HepG2 (cell line): ENCODE measurements around the gene USP34. TPM values are rescaled to one million over a fixed set of nuclear protein-coding genes. Genes with fewer than 3 reads are reported as not detected.
A peak's percentile ranks its signal among the peaks of the same experiment; 100 is the strongest.

Experiments
- ATAC-seq: fragments of 200-7000 bp; cut with Tn5 transposase; 3 replicates; pipeline ENCODE4 v1.9.1; 2020; ENCODE audit warnings: mild to moderate bottlenecking, moderate library complexity
- BruUV-seq: library from RNA; stranded (reverse); fragments of 400-500 nt; replicated peaks from 2 replicates; lab custom pipeline; 2021; lab: Mats Ljungman, UMichigan
- CTCF ChIA-PET: fragments of 300-600 bp; formaldehyde crosslinking; extraction: SDS; loops from one replicate; lab custom pipeline; 2021; ENCODE audit warnings: low total read pairs, inconsistent platforms, low intra/inter-chr PET ratio; lab: Yijun Ruan, JAX
- POLR2A ChIA-PET: fragments of 350-600 bp; sonication (Branson Sonifier 250); formaldehyde crosslinking; loops from one replicate; lab custom pipeline; 2020; ENCODE audit warnings: antibody characterized with exemption, inconsistent platforms; lab: Yijun Ruan, JAX
- DNase-seq: peaks from one replicate; pipeline ENCODE4 v3.0.0-alpha.2; 2015; ENCODE audit warnings: low spot score
- FAIRE-seq: peaks from 3 replicates; lab custom pipeline; 2011; peaks lifted over from hg19 to GRCh38; lab: Jason Lieb, UNC
- H2AFZ ChIP-seq: one replicate; pipeline ENCODE4 v1.6.1; 2011; ENCODE audit warnings: low read length, inconsistent platforms
- H3K27ac ChIP-seq: fragments of 300-600 bp; 3 replicates; pipeline ENCODE4 v1.8.0; 2011; ENCODE audit warnings: mixed run types, mild to moderate bottlenecking, mixed read lengths, low read length, inconsistent platforms; ENCODE audit not compliant: insufficient read depth; ENCODE audit errors: extremely low read length
- H3K27me3 ChIP-seq, 2 experiments: fragments of 200-600 bp in 1 of 2; 2 replicates in 1 of 2; 3 replicates in 1 of 2; pipeline versions ENCODE4 v1.6.0 to v1.8.0; 2011; ENCODE audit warnings: low read length in 2 of 2, mild to moderate bottlenecking in 2 of 2, moderate library complexity in 2 of 2, inconsistent platforms in 1 of 2; ENCODE audit not compliant: insufficient read depth in 2 of 2, control insufficient read depth in 1 of 2
- H3K36me3 ChIP-seq, 2 experiments: fragments of 200-600 bp in 1 of 2; replicated peaks in 1 of 2; 2 replicates in 1 of 2; 3 replicates in 1 of 2; pipeline versions ENCODE4 v1.5.1 to v1.8.0; 2011; ENCODE audit warnings: low read length in 2 of 2, inconsistent platforms in 1 of 2; ENCODE audit not compliant: insufficient read depth in 2 of 2, control insufficient read depth in 1 of 2
- H3K4me1 ChIP-seq: 2 replicates; pipeline ENCODE4 v1.5.1; 2012; ENCODE audit warnings: low read length, inconsistent platforms; ENCODE audit not compliant: insufficient read depth
- H3K4me2 ChIP-seq: 2 replicates; pipeline ENCODE4 v1.6.0; 2011; ENCODE audit warnings: low read depth, low read length, inconsistent platforms
- H3K4me3 ChIP-seq, 3 experiments: fragments of 200-600 bp in 1 of 3; sonication (generic), shearing (Covaris generic) in 1 of 3; replicated peaks in 1 of 3; 2 replicates each; pipeline ENCODE4 v1.5.1; 2011 to 2016; ENCODE audit warnings: low read length in 3 of 3, inconsistent platforms in 2 of 3, low read depth in 2 of 3, mild to moderate bottlenecking in 2 of 3, control low read depth in 1 of 3, mixed read lengths in 1 of 3; ENCODE audit not compliant: insufficient read depth in 1 of 3
- H3K79me2 ChIP-seq: one replicate; pipeline ENCODE4 v1.6.1; 2011; ENCODE audit warnings: low read length, inconsistent platforms; ENCODE audit not compliant: insufficient read depth
- H3K9ac ChIP-seq: 2 replicates; pipeline ENCODE4 v1.6.0; 2011; ENCODE audit warnings: mild to moderate bottlenecking, low read depth, low read length, inconsistent platforms; ENCODE audit not compliant: insufficient read depth
- H3K9me3 ChIP-seq: 2 replicates; pipeline ENCODE4 v1.5.1; 2012; ENCODE audit warnings: mild to moderate bottlenecking, low read length
- H4K20me1 ChIP-seq: 2 replicates; pipeline ENCODE4 v1.6.0; 2011; ENCODE audit warnings: inconsistent platforms, mild to moderate bottlenecking, low read length, moderate library complexity; ENCODE audit not compliant: insufficient read depth
- ETV6 ChIP-seq: sonication (generic); formaldehyde crosslinking; conservative IDR thresholded peaks from 2 replicates; pipeline ENCODE4 v1.4.0; 2020; ENCODE audit warnings: missing genetic modification reagents
- MAFF ChIP-seq: IDR thresholded peaks from 2 replicates; pipeline ENCODE4 v1.6.1; 2011; ENCODE audit warnings: low read depth, low read length, improper control_type of control experiment
- MAFK ChIP-seq, 2 experiments: IDR thresholded peaks in 1 of 2; conservative IDR thresholded peaks in 1 of 2; 2 replicates each; pipeline ENCODE4 v1.6.1; 2011; ENCODE audit warnings: improper control_type of control experiment in 2 of 2, low read length in 2 of 2
- MEIS1 ChIP-seq: sonication (generic); formaldehyde crosslinking; IDR thresholded peaks from 2 replicates; pipeline ENCODE4 v1.9.0; 2021; ENCODE audit warnings: mild to moderate bottlenecking, missing genetic modification reagents, moderate library complexity, borderline replicate concordance
- STAT5B ChIP-seq: sonication (generic); formaldehyde crosslinking; IDR thresholded peaks from 2 replicates; pipeline ENCODE4 v1.4.0; 2020; ENCODE audit warnings: missing genetic modification reagents
- ZFP36L2 ChIP-seq: sonication (generic); formaldehyde crosslinking; IDR thresholded peaks from 2 replicates; pipeline ENCODE4 v1.4.0; 2020; ENCODE audit warnings: missing genetic modification reagents
- ZNF883 ChIP-seq: sonication (generic); formaldehyde crosslinking; IDR thresholded peaks from 2 replicates; pipeline ENCODE4 v1.5.1; 2020; ENCODE audit warnings: mild to moderate bottlenecking, missing genetic modification reagents; ENCODE audit errors: not compliant biosample characterization
- WGBS: methylation state at CpG from one replicate; pipeline ENCODE4 v1.1.6; 2017; ENCODE audit warnings: low lambda C conversion rate; 5-methylcytosine and 5-hydroxymethylcytosine counted together
- in situ Hi-C: cut with HindIII; loops from 2 replicates; pipeline ENCODE4 v1.10.0; 2017; ENCODE audit warnings: low pct_unique_long_range_greater_than_20kb; ENCODE audit not compliant: extremely low pct_ligation_motif_present
- intact Hi-C: fragments of 100-400 bp; cut with micrococcal nuclease; formaldehyde crosslinking; loops from one replicate; pipeline ENCODE4 v1.10.0; 2022; ENCODE audit not compliant: unreplicated experiment
- polyA plus RNA-seq, 8 experiments: library from polyadenylated mRNA; depleted of rRNA in 3 of 8; stranded (reverse) in 7 of 8; unstranded in 1 of 8; fragments of >200 nt; fragmentation: Illumina TruSeq in 4 of 8; extraction: Trizol in 4 of 8; gene quantifications; 2 replicates each; pipeline versions ENCODE4 v1.2.1 to v1.2.3, GENCODE V29; 2011 to 2016; ENCODE audit warnings: low read depth in 4 of 8, missing spikeins in 1 of 8, mixed read lengths in 1 of 8; ENCODE audit not compliant: insufficient read depth in 1 of 8
- total RNA-seq, 5 experiments: library from RNA; depleted of rRNA; stranded (reverse); fragments of >200 nt; fragmentation: Illumina TruSeq; extraction: Trizol; gene quantifications; 2 replicates each; pipeline ENCODE4 v1.2.3, GENCODE V29; 2016; ENCODE audit warnings: low read depth in 1 of 5
- TF ChIP-seq, protein P1 (sequence below): sonication (generic); formaldehyde crosslinking; IDR thresholded peaks from 2 replicates; pipeline ENCODE4 v1.4.0; 2020; ENCODE audit warnings: missing genetic modification reagents

Gene USP34
- total and polyA plus RNA-seq, 2 of the 13 experiments (the other 11 are each of a cell fraction or from before 2014, with no cell fraction given): 99.2 to 100 TPM

GRCh38 chr2:61185231-61185728 lies 285.6 kb downstream of the USP34 start (continued):
- TF ChIP-seq ETV6 (CRISPR knock-in tag): no peak
- no peak for TF ChIP-seq STAT5B (CRISPR knock-in tag)
- TF ChIP-seq ZNF883: no peak
- TF ChIP-seq ZFP36L2 (CRISPR knock-in tag): no peak
- TF ChIP-seq, protein P1, sequence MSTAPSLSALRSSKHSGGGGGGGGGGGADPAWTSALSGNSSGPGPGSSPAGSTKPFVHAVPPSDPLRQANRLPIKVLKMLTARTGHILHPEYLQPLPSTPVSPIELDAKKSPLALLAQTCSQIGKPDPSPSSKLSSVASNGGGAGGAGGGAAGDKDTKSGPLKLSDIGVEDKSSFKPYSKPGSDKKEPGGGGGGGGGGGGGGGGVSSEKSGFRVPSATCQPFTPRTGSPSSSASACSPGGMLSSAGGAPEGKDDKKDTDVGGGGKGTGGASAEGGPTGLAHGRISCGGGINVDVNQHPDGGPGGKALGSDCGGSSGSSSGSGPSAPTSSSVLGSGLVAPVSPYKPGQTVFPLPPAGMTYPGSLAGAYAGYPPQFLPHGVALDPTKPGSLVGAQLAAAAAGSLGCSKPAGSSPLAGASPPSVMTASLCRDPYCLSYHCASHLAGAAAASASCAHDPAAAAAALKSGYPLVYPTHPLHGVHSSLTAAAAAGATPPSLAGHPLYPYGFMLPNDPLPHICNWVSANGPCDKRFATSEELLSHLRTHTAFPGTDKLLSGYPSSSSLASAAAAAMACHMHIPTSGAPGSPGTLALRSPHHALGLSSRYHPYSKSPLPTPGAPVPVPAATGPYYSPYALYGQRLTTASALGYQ: no peak

DNA sequence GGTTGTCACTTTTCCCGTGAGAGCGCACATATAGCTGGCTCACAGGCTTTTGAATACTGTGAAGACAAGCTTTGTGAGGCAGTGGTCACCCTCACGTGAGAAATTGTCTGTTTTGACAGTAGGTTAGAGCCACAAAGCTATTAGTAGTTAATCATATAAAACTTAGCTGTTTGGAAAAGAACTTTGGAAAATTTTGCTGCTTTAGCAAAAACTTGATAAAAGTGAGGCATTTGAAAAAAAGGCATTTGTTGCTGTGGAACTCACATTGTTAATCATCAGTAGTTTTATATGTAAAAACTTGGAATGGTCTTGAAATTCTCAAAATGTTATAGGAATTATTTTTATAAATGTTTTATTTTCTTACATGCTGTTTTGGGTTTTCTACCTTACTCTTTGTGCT lies 286.6 kb downstream of the USP34 start:
- no peak overlapping the region for H3K4me2 ChIP-seq
- CTCF ChIA-PET: no interaction called here
- no peak overlapping the region for H2AFZ ChIP-seq
- H3K9ac ChIP-seq: no peak overlapping the region
- peaks cover 3% of the 10 kb centered on the region; the same call in 1 of the 2 replicates for H4K20me1 ChIP-seq
- H3K4me1 ChIP-seq: peaks cover 46% of the 10 kb centered on the region
- H3K27ac ChIP-seq: no peak overlapping the region
- DNase-seq (no peak), ATAC-seq (no peak), FAIRE-seq (no peak)
- no peaks in the 10 kb centered on the region for H3K9me3 ChIP-seq
- H3K4me3 ChIP-seq: no peak overlapping the region
- BruUV-seq: no TSS peak
- intact Hi-C loops: no loop called here
- peak; percentile 72 to 80 for TF ChIP-seq MAFK (conservative IDR thresholded peaks at IDR 0.05 in 1 of 2, IDR thresholded peaks at IDR 0.05 in 1 of 2; ENCODE audit: low read length in 2 of 2)
- no peak for TF ChIP-seq MEIS1 (CRISPR knock-in tag)
- TF ChIP-seq MAFF: peak; percentile 60
- POLR2A ChIA-PET: interaction anchor here (2.1 kb wide), 1 partner anchor 39 kb away, joined by 8 read pairs; no protein-coding TSS in a partner anchor
- peaks cover 44% of the 10 kb centered on the region for H3K79me2 ChIP-seq
- H3K36me3 ChIP-seq: peaks cover 41 to 89% of the 10 kb centered on the region in 2 experiments
- in situ Hi-C loops: no loop called here
- WGBS: 97% methylated on average over 3 of the region's 3 CpGs
- H3K27me3 ChIP-seq: no peaks in the 10 kb centered on the region
